T-helper 2 cell treated with Interferon-gamma antibody and Interleukin-4, amounts not matched to agents 5 μg/mL and 100 μg/mL, for 36 hours (primary cell): ENCODE results near the gene SGK1.

ENCODE experiments used
- DNase-seq: peaks from one replicate; pipeline ENCODE4 v3.0.0; 2021; ENCODE audit warnings: low spot score
- H3K27ac Mint-ChIP-seq: one replicate; pipeline ENCODE4 v1.8.0; 2021; ENCODE audit warnings: mild to moderate bottlenecking, mixed read lengths
- H3K27me3 Mint-ChIP-seq: one replicate; pipeline ENCODE4 v1.8.0; 2021; ENCODE audit warnings: low read depth, mixed read lengths
- H3K36me3 Mint-ChIP-seq: one replicate; pipeline ENCODE4 v1.8.0; 2021; ENCODE audit warnings: low read depth, mixed read lengths
- H3K4me1 Mint-ChIP-seq: one replicate; pipeline ENCODE4 v1.8.0; 2021; ENCODE audit warnings: low read depth, mixed read lengths
- H3K4me3 Mint-ChIP-seq: one replicate; pipeline ENCODE4 v1.8.0; 2022; ENCODE audit warnings: mild to moderate bottlenecking, moderate library complexity, mixed read lengths
- H3K9me3 Mint-ChIP-seq: one replicate; pipeline ENCODE4 v1.8.0; 2021; ENCODE audit warnings: mixed read lengths

SGK1 gene

DNA sequence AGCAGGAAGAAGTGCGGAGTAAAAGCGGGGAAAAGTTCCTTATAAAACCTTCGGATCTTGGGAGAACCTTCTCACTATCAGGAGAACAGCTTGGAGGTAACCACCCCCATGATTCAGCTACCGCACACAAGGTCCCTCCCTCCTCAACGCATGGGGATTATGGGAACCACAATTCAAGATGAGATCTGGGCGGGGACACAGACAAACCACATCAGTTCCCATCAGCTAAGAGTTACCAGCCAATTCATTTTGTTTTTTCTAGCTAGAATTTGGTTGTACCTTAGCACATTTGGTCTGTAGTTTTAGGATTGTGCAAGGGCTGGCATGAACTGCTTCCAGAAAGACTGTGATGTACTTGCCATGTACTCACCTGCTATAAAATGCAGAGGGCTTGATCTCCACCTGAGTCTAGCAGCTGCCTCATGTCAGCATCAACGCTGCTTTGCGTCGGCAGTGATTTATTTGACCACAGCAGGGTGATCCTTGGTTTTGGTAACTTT lies 170.8 kb downstream of the SGK1 start:
- Mint-ChIP-seq H3K27me3 (peaks cover 11% of the 10 kb centered on the region), H3K27ac (no peak overlapping the region), H3K9me3 (no peaks in the 10 kb centered on the region), H3K4me3 (no peak overlapping the region), H3K36me3 (no peaks in the 10 kb centered on the region), H3K4me1 (peaks cover 2% of the 10 kb centered on the region)
- no peak for DNase-seq

DNA sequence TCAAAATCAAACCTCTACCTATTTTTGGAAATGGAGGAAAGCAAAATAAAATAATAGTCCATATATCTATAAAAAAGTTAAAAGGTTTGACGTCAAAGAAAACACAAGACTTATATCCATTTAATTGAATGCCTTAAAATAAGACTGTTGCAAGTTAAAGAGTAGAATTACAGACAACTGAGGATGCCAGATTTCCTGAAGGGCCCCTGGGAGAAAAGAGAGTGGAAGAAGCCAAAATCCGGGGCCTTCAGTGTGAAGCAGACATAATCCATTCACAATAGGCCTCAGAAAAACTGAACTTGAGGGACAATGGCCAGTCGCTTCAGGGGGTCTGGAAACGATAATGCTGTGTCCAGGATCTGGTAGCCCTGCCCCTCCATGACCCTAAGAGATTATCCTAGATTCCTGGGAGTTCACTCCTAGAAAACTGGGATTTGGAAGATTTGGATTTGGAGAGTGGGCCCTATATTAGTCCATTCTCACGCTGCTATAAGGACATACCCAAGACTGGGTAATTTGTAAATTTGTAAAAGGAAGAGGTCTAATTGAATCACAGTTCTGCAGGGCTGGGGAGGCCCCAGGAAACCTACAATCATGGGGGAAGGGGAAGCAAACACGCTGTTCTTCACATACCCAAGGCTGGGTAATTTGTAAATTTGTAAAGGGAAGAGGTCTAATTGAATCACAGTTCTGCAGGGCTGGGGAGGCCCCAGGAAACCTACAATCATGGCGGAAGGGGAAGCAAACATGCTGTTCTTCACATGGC lies 171.5 kb downstream of the SGK1 start:
- Mint-ChIP-seq H3K27ac (no peak overlapping the region), H3K4me1 (peaks cover 2% of the 10 kb centered on the region), H3K27me3 (peaks cover 11% of the 10 kb centered on the region), H3K4me3 (no peak overlapping the region), H3K9me3 (no peaks in the 10 kb centered on the region), H3K36me3 (no peaks in the 10 kb centered on the region)
- no peak for DNase-seq

DNA sequence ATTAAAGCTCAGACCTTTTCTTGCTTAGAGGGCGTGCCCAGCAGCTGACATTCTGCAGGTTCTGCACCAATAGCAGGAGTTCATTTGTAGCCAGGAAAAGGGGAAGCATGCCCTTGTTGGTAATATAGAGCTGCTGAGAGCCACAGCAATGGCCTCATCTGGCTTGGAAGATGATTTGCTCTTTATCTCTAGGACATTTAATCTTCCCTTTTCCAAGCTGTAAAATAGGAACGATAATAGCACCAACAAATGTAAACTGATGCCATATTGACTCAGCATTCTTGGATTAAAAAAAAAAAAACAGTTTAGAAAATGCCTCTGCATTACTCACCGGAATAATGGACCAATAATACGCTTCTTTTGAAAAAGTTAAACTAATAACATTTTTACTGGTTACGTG lies 172.1 kb downstream of the SGK1 start:
- Mint-ChIP-seq H3K27ac (no peak overlapping the region), H3K4me1 (no peaks in the 10 kb centered on the region), H3K36me3 (no peaks in the 10 kb centered on the region), H3K4me3 (no peak overlapping the region), H3K27me3 (peaks cover 11% of the 10 kb centered on the region), H3K9me3 (no peaks in the 10 kb centered on the region)
- DNase-seq = no peak

DNA sequence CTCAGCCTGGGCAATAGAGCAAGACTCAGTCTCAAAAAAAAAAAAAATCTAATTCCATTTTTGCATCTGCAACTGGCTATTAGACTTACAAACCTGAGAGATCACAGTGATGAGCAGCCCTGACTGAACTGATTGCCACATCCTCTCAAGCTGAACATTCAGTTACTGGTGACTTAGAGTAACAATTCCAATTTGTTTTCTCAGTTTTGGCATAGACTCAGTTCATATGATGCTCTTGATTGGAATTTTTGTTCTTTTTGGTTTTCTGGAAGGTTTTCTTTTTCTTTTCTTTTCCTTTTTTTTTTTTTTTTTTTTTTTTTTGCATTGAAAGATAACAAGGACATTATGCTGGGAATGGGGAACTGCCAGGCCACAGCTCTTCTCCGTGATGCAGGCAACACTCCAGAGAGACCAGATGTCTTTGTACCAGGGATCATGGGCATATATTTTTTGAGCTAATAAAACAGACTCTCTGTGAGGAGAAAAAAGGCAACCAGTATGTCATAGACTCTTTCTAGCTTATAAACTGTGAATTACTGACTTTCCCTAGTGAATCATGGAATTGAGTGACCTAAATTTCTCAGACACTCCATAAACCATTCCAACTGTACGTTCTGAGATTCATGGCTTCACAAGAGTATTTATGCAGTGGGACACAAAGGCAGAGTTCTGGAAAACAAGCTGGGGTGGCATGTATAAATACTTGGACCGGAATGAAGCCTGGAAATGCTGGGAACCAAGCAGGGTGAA lies 179.5 kb downstream of the SGK1 start:
- Mint-ChIP-seq H3K27me3 (peaks cover 9% of the 10 kb centered on the region), H3K4me3 (no peak overlapping the region), H3K4me1 (no peaks in the 10 kb centered on the region), H3K36me3 (no peaks in the 10 kb centered on the region), H3K27ac (no peak overlapping the region), H3K9me3 (no peaks in the 10 kb centered on the region)
- no peak for DNase-seq

DNA sequence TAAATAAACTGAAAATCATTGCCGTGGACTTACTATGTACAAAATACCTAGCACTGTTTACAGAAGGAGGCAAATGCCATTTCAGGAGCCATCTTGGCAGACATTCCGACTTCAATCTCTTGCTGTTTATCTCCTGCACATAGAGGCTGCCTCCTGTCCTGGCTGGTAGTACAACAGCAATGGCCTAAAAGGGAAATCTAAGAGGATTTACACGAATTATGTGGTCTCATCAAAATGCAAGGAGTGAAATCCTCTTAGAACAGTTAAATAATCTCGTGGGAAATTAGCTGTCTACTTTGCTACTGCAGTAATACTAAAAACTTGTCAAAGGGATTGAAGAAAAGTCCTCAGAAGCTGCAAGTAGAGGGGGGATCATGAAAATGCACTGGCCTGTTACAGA lies 183.3 kb downstream of the SGK1 start:
- no peaks in the 10 kb centered on the region for H3K4me1 Mint-ChIP-seq
- H3K27ac Mint-ChIP-seq = no peak overlapping the region
- H3K9me3 Mint-ChIP-seq = peaks cover 11% of the 10 kb centered on the region
- H3K36me3 Mint-ChIP-seq = no peaks in the 10 kb centered on the region
- H3K27me3 Mint-ChIP-seq = peaks cover 9% of the 10 kb centered on the region
- DNase-seq = no peak
- no peak overlapping the region for H3K4me3 Mint-ChIP-seq

DNA sequence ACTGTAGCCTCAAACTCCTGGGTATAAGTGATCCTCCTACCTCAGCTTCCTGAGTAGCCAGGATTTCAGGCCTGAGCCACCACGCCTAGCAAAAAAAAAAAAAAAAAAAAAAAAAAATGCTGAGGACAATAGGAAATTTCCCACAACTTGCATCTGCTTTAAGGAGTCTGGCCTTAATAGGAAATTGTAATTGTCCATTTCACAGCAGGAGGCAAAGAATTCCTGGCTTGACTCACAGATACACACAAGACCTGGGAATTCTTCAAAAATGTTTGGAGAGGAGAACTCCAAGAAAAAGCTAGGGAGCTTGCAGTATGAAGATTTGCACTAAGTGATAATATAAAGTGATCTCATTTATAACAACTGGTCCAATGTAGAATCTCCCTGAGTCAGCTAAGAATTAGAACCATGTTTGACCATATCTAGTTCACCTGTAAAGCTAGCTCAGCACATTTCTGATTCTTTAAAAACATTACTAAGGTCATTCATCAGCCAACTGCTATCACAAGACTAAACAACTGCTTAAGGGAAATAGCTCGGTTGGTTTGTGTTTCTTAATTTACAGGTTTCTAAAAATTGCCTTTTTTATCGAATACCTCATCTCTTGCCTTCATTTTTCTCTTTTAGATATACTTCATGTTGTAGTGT lies 185.3 kb downstream of the SGK1 start:
- Mint-ChIP-seq H3K9me3 (peaks cover 11% of the 10 kb centered on the region), H3K4me1 (no peaks in the 10 kb centered on the region), H3K27me3 (peaks cover 9% of the 10 kb centered on the region), H3K4me3 (no peak overlapping the region), H3K36me3 (no peaks in the 10 kb centered on the region), H3K27ac (no peak overlapping the region)
- DNase-seq = no peak

DNA sequence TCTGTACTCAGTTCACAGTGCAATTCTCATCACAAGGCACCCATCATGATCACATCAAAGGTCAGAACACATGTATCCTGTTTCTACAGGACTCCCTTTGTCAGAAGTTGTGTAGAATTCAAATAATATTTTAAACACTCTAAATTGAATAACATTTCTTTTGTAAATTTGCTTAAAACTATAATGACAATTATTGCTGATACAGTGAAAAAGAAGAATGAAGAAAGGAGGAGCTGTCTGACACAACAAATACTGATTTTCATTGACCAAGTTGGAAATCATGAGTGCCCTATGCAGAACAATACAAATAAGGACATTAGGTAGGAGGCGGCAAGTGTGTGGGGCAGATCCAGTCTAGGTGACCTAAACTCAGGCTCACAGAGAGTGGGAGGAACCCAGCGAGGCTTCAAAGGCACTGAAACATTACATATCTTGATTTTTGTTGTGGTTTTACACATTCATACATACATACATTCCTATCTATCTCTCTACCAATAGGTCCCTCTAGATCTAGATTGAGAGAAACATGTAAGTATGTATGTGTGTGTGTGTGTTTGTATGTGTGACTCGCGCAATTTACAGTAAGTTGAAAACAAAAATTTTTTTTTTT lies 186.3 kb downstream of the SGK1 start:
- Mint-ChIP-seq H3K27me3 (peaks cover 3% of the 10 kb centered on the region), H3K27ac (no peak overlapping the region), H3K9me3 (peaks cover 11% of the 10 kb centered on the region), H3K36me3 (no peaks in the 10 kb centered on the region), H3K4me3 (no peak overlapping the region), H3K4me1 (no peaks in the 10 kb centered on the region)
- no peak for DNase-seq

DNA sequence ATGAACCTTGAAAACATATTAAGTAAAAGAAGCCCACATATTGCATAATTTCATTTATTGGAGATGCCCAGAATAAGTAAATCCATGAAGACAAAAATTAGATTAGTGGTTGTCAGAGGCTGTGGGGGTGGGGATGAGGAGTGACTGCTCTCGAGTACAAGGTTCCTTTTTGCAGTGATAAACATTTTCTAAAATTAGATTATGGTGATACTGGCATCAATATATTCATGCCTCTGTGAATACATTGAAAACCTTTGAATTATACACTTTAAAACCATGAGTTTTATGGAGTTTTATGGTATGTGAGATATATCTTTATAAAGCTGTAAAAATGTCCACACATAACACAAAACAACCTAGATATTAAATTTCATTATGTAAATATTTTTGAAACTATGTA lies 189.8 kb downstream of the SGK1 start:
- no peak overlapping the region for H3K27ac Mint-ChIP-seq
- H3K27me3 Mint-ChIP-seq = peaks cover 2% of the 10 kb centered on the region
- no peak for DNase-seq
- no peaks in the 10 kb centered on the region for H3K4me1 Mint-ChIP-seq
- H3K9me3 Mint-ChIP-seq = peaks cover 11% of the 10 kb centered on the region
- no peak overlapping the region for H3K4me3 Mint-ChIP-seq
- no peaks in the 10 kb centered on the region for H3K36me3 Mint-ChIP-seq

DNA sequence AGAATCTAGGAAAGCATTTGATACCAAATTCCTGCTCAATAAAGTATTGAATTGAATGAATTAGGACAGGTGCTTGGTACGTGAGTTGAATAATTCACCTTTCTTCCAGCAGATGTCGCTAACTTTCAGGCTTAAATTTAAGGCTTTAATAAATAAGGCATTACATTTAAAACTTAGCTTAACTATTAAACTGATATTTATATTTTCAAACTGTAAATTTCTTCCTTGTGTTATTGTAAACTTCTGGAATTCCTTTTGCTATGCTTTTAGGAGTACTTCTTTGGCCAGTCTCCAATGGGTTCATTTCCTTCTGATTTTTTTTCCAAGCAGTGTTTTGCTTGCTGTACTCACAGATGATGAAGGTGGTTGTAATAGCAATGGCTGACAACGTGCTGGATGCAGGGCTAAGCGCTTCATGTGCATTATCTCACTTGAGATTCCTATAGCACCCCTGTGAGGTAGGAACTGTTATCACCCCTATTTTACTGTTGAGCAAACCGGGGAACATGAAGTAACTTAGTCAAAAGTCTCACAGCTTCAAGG lies 194.2 kb downstream of the SGK1 start:
- H3K4me3 Mint-ChIP-seq = no peak overlapping the region
- no peaks in the 10 kb centered on the region for H3K36me3 Mint-ChIP-seq
- H3K27me3 Mint-ChIP-seq = peaks cover 2% of the 10 kb centered on the region
- no peaks in the 10 kb centered on the region for H3K4me1 Mint-ChIP-seq
- H3K9me3 Mint-ChIP-seq = no peaks in the 10 kb centered on the region
- peak; percentile 12 for DNase-seq
- no peak overlapping the region for H3K27ac Mint-ChIP-seq

DNA sequence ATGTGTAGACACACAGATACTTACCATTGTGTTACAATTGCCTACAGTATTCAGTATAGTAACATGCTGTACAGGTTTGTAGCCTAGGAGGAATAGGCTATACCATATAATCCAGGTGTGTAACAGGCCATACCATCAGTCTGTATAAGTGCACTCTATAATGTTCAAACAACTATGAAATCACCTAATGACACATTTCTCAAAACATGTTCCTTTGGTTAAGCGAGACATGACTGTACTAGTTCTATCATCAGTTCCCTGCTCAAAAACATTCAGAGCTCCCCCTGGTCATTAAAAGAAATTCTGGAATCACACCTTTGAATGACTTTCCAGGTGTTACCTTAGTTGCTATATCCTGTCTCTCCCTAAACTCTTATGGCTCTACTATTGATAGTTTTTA lies 195.1 kb downstream of the SGK1 start:
- H3K27ac Mint-ChIP-seq = no peak overlapping the region
- no peaks in the 10 kb centered on the region for H3K9me3 Mint-ChIP-seq
- no peak overlapping the region for H3K4me3 Mint-ChIP-seq
- H3K27me3 Mint-ChIP-seq = peaks cover 2% of the 10 kb centered on the region
- peaks cover 2% of the 10 kb centered on the region for H3K4me1 Mint-ChIP-seq
- no peak for DNase-seq
- no peaks in the 10 kb centered on the region for H3K36me3 Mint-ChIP-seq

DNA sequence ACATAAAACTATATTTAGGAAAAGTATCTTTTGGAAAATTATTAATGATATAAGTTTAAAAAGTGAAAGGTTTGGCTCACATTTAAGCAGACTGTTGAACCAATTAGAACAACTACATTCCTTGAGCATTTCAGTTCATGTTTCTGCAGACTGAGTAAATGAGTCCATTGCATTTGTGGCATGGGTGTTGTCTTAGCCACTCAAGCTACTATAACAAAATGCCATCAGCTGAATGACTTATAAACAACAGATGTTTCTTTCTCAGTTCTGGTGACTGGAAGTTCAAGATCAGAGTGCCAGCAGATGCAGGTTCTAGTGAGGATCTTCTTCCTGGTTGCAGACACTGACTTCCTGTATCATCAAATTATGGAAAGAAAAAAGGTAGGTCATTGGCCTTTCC lies 198.4 kb downstream of the SGK1 start:
- Mint-ChIP-seq H3K4me3 (no peak overlapping the region), H3K36me3 (no peaks in the 10 kb centered on the region), H3K27ac (no peak overlapping the region), H3K27me3 (peaks cover 6% of the 10 kb centered on the region), H3K4me1 (peaks cover 7% of the 10 kb centered on the region), H3K9me3 (no peaks in the 10 kb centered on the region)
- no peak for DNase-seq
